Thymus (tissue), 11 donors: ENCODE measurements around the gene DAGLA. TPM values are rescaled to one million over a fixed set of nuclear protein-coding genes. Genes with fewer than 3 reads are reported as not detected.
A peak's percentile ranks its signal among the peaks of the same experiment; 100 is the strongest.

Experiments
- DNase-seq, 9 donors: peaks; one replicate each; pipeline ENCODE4 v3.0.0-alpha.2; 2013; ENCODE audit warnings: low spot score in 9 of 9, low read depth in 6 of 9, missing footprints in 1 of 9
- H3K27ac ChIP-seq, 2 donors: one replicate each; pipeline ENCODE4 v1.5.1; 2013; ENCODE audit warnings: control low read depth in 1 of 2, low read depth in 1 of 2, low read length in 1 of 2, mild to moderate bottlenecking in 1 of 2, moderate library complexity in 1 of 2
- H3K27me3 ChIP-seq, 2 donors: one replicate each; pipeline ENCODE4 v1.5.1; 2013; ENCODE audit warnings: low read length in 1 of 2; ENCODE audit not compliant: control insufficient read depth in 2 of 2, insufficient read depth in 1 of 2
- H3K36me3 ChIP-seq, 2 donors: one replicate each; pipeline ENCODE4 v1.5.1; 2013; ENCODE audit warnings: low read length in 1 of 2, mild to moderate bottlenecking in 1 of 2, moderate library complexity in 1 of 2; ENCODE audit not compliant: control insufficient read depth in 2 of 2, insufficient read depth in 2 of 2
- H3K4me1 ChIP-seq, 2 donors: one replicate each; pipeline ENCODE4 v1.5.1; 2013; ENCODE audit warnings: low read length in 2 of 2; ENCODE audit not compliant: control insufficient read depth in 2 of 2, insufficient read depth in 2 of 2
- H3K4me3 ChIP-seq, 2 donors: one replicate each; pipeline ENCODE4 v1.5.1; 2013; ENCODE audit warnings: low read length in 2 of 2, control low read depth in 1 of 2, mild to moderate bottlenecking in 1 of 2
- H3K9me3 ChIP-seq, 2 donors: one replicate each; pipeline ENCODE4 v1.5.1; 2013; ENCODE audit warnings: low read length in 1 of 2, mild to moderate bottlenecking in 1 of 2; ENCODE audit not compliant: control insufficient read depth in 2 of 2, insufficient read depth in 1 of 2
- WGBS: extraction: QIAGEN DNeasy Blood & Tissue Kit; methylation state at CpG from one replicate; pipeline ENCODE4 v1.1.7; 2013; 5-methylcytosine and 5-hydroxymethylcytosine counted together
- polyA plus RNA-seq: library from polyadenylated mRNA; stranded (reverse); fragments of 200-250 nt; gene quantifications from one replicate; pipeline ENCODE4 v1.2.3, GENCODE V29; 2013
- total RNA-seq: library from RNA; stranded (reverse); fragments of 120-200 nt; gene quantifications from one replicate; pipeline ENCODE4 v1.2.4, GENCODE V29; 2013
- donor health status: healthy.

Gene DAGLA
- total and polyA plus RNA-seq, 2 donors, result 0.14 to 0.43 TPM

- Histone ChIP-seq H3K4me3 (no peak overlapping the region), H3K9me3 (no peaks in the 10 kb centered on the region), H3K27me3 (no peaks in the 10 kb centered on the region), H3K36me3 (no peaks in the 10 kb centered on the region), H3K4me1 (no peaks in the 10 kb centered on the region), H3K27ac (no peak overlapping the region)
- WGBS, result 96% methylated on average over 33 of the region's 33 CpGs
- no peak for DNase-seq
Observed at GRCh38 chr11:61728066-61728939, 48.1 kb downstream of the DAGLA start.

DNA sequence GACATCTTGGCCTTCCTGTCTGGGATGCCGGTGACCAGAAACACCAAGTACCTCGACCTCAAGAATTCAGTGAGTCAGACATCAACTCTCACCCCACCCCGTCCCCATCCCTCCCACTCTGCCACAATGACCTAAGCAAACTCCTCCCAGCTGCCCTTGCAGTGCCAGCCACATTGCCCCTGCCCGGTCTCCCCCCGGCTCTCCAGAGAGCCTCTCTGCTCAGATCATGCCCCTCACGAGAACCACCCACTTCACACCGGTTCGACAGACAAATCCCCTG, 48.7 kb downstream of the DAGLA start:
- no peaks in the 10 kb centered on the region for H3K9me3 ChIP-seq

GRCh38 chr11:61730240-61730994, 50.2 kb downstream of the DAGLA start:
- Histone ChIP-seq H3K36me3 (no peaks in the 10 kb centered on the region), H3K4me1 (no peaks in the 10 kb centered on the region), H3K27me3 (no peaks in the 10 kb centered on the region), H3K4me3 (no peak overlapping the region), H3K9me3 (no peaks in the 10 kb centered on the region), H3K27ac (no peak overlapping the region)
- 90% methylated on average over 13 of the region's 13 CpGs for WGBS
- DNase-seq, result no peak

More for the DNA sequence above, 48.7 kb downstream of the DAGLA start:
- no peak for DNase-seq
- Histone ChIP-seq H3K27me3 (no peaks in the 10 kb centered on the region), H3K36me3 (no peaks in the 10 kb centered on the region), H3K4me3 (no peak overlapping the region), H3K27ac (no peak overlapping the region), H3K4me1 (no peaks in the 10 kb centered on the region)
- WGBS, result 94% methylated on average over 8 of the region's 8 CpGs

- Histone ChIP-seq H3K27ac (no peak overlapping the region), H3K4me3 (no peak overlapping the region), H3K4me1 (no peaks in the 10 kb centered on the region), H3K27me3 (no peaks in the 10 kb centered on the region), H3K9me3 (no peaks in the 10 kb centered on the region), H3K36me3 (no peaks in the 10 kb centered on the region)
- WGBS, result 95% methylated on average over 19 of the region's 19 CpGs
- no peak for DNase-seq
Observed at GRCh38 chr11:61731211-61731951, 51.2 kb downstream of the DAGLA start.

- no peak overlapping the region for H3K27ac ChIP-seq
- H3K4me1 ChIP-seq, result no peaks in the 10 kb centered on the region
- 98% methylated on average over 8 of the region's 8 CpGs for WGBS
- DNase-seq, result no peak
- no peaks in the 10 kb centered on the region for H3K27me3 ChIP-seq
- H3K36me3 ChIP-seq, result no peaks in the 10 kb centered on the region
- H3K9me3 ChIP-seq, result no peaks in the 10 kb centered on the region
- H3K4me3 ChIP-seq, result no peak overlapping the region
Observed at GRCh38 chr11:61731952-61732675, 51.9 kb downstream of the DAGLA start.

DNA sequence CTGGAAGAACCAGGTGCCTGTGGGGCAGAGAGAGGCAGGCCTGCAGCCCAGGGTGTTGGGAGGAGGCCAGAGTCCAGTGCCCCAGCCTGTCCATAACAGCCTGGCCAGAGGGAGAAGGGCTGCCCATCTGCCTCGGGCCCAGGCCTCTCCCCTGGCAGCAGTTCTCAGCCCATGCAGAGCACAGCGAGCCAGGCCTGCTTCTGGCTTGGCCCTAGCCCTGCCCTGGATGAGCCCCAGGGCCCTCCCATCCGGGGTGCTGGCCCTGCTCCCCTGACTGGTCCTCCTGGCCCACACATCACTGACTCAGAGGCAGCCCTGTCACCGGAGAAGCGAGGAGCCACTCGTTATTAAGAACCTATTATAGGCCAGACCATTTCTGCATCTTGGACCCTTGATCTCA, 52.5 kb downstream of the DAGLA start:
- no peak overlapping the region for H3K27ac ChIP-seq
- no peaks in the 10 kb centered on the region for H3K9me3 ChIP-seq
- no peaks in the 10 kb centered on the region for H3K36me3 ChIP-seq
- no peaks in the 10 kb centered on the region for H3K4me1 ChIP-seq
- no peaks in the 10 kb centered on the region for H3K27me3 ChIP-seq
- H3K4me3 ChIP-seq, result no peak overlapping the region
- 85% methylated on average over 6 of the region's 6 CpGs for WGBS
- DNase-seq, result no peak

- Histone ChIP-seq H3K27ac (no peak overlapping the region), H3K4me1 (no peaks in the 10 kb centered on the region)
- WGBS, result 27% methylated on average over 13 of the region's 13 CpGs
Observed at GRCh38 chr11:61733120-61733978, 53.2 kb downstream of the DAGLA start.

DNA sequence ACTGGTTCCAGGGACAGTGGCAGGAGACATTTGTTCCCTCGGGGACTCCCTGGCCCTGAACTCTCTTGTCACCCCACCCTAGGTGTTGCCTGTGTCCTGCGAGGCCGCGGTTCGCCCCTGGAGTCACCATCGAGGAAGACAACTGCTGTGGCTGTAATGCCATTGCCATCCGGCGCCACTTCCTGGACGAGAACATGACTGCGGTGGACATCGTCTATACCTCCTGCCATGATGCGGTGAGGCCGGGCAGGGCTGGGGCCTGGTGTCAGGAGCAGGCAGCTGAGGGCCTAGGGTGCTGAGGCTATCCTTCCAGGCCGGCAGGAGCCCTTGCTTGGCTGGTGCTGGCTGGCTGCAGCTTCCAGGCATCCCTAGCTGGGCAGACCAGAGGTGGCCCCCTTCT, 54.6 kb downstream of the DAGLA start:
- 97% methylated on average over 14 of the region's 14 CpGs for WGBS
- H3K36me3 ChIP-seq, result no peaks in the 10 kb centered on the region

More at GRCh38 chr11:61733120-61733978, 53.2 kb downstream of the DAGLA start:
- DNase-seq, result peak; percentile 57 to 91 (median 73)
- Histone ChIP-seq H3K27me3 (no peaks in the 10 kb centered on the region), H3K4me3 (no peak overlapping the region), H3K9me3 (no peaks in the 10 kb centered on the region), H3K36me3 (no peaks in the 10 kb centered on the region)

More for the DNA sequence above, 54.6 kb downstream of the DAGLA start:
- no peaks in the 10 kb centered on the region for H3K9me3 ChIP-seq
- H3K4me3 ChIP-seq, result no peak overlapping the region
- DNase-seq, result no peak
- H3K27me3 ChIP-seq, result no peaks in the 10 kb centered on the region
- no peak overlapping the region for H3K27ac ChIP-seq
- H3K4me1 ChIP-seq, result no peaks in the 10 kb centered on the region
